NCI-H1417 (cell line): Measurements from ENCODE around the gene XRCC5.

Experiments
- DNase-seq, 3 experiments: peaks; one replicate each; lab custom pipeline; 2025; lab: John Stamatoyannopoulos, UW

XRCC5 gene

DNA sequence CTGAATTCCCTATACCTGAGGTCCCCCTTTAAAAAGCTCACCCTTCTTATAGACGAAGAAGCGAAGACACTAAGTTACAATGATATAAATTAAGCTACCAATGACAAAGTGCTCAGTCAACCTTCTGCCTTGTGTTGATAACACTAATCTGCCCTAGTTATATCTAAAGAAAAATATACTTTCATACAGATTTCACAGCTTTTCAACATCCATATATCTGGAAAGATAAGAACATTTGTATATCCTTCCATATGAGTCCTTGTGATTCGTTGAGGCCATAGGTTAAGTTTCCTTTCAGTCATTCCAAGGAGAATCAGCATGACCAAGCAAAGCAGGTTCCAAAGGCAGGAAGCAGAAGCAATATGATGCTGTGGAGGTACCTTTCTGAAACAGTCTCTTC is 46.8 kb downstream of the XRCC5 start:
- no peak for DNase-seq

DNA sequence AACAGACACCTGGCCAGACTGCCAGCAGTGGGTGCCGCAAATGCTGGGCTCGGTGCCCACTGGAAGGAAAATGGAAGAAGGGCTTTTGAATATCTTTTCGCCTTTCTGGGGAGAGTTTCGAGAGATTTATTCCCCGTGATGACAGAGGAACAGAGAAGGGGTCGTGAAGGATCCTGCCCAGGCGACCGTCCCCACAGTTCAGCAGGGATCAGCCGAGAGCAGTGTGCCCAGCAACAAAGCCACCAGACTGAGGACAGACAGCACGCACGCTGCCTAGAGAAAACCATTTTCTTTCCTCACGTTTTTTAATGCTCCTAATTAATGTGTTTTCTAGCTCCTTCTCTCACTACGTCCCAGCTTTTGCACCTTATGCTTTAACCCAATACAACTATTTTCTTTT is 47.7 kb downstream of the XRCC5 start:
- no peak for DNase-seq

DNA sequence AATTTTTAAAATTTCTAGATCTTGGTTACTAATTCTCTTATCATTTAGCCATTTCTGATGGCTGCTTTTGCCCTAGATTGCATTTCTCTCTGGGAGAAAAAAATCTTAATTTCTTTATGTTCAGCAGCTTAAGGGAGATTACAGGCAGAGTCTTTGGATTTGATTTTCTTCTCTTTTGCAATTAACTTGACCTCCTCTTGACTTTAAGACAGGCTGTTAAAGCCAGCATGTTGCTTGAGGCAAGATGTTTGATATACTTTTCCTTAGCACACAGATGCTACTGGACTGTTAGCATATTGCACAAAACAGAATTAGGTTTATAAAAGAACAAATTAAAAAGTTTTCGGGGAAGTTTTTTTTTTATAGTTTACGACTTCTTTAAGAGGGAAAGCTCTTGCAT is 50.0 kb downstream of the XRCC5 start:
- DNase-seq = no peak

DNA sequence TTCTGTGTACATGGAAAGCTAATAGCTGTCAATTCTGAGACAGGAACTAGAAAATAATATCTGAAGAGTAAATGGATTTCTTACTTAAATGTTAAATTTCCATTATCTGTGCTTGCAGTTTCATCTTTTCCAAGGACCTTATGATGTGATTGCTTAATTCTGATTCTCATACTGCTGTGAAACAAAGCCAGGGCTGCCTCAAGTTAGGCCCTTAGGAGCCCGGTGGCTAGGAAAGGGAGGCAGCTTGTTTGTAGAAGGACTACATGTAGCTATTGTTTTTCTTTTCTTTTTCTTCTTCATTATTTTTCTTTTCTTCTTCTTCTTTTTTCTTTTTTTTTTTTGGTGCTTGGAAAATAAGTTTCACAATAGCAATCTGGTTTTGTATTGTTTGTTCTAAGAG is 50.5 kb downstream of the XRCC5 start:
- DNase-seq = no peak

GRCh38 chr2:216160786-216161185 is 51.6 kb downstream of the XRCC5 start:
- no peak for DNase-seq

DNA sequence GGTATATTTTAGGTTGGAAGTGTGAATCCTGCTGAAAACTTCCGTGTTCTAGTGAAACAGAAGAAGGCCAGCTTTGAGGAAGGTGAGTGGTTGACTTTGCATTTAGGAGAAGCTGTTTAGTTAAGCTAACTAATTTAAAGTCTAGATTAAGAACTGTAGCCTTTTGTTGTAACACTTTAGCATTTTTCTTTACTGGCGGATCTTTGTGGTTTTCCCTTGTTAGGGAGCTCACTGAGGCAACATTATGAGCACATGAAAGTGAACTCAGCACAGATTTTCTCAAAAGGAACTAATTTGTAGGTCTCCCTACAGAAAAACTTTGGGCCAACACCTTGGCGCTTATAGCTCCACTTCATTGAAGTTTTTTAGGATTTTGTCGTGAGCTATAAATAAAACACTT is 52.8 kb downstream of the XRCC5 start:
- DNase-seq = no peak

DNA sequence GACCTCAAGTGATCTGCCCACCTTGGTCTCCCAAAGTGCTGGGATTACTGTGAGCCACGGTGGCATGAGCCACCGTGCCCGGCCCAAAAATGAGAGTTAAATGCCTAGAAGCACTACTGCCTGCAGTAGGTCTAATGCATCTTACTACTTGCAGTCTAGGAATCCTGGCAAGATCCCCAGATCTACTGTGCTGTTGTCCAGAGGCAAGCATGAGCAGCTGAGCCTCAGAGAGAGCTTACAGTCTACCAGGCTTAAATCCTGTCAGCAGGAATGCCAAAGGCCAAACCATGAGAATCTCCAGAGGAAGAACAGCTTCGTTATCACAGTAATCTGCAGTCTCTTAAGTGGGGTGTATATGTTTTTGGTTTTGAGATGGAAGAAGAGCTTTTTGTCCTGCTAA is 54.4 kb downstream of the XRCC5 start:
- DNase-seq = no peak

- DNase-seq = no peak
These were observed 54.9 kb downstream of the XRCC5 start for GRCh38 chr2:216164087-216164486.

DNA sequence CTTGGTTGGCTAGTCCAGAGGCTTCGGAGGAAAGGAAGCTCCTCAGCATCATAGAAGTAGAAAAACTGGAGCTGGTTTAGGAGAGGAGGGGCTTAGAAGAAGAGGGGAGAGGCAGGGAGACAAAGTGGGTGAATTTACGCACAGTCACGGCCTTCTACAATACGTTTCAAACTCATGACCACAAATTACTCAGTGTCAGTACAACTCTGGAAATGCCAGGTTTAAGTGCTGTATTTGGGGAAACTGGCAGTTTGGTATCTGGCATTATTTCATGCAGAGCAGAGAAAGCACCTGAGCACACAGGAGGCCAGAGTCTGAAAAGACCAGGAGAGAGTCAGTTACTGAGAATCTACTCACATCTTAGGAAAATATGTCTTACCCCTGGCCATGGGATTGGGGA is 55.4 kb downstream of the XRCC5 start:
- DNase-seq = no peak

DNA sequence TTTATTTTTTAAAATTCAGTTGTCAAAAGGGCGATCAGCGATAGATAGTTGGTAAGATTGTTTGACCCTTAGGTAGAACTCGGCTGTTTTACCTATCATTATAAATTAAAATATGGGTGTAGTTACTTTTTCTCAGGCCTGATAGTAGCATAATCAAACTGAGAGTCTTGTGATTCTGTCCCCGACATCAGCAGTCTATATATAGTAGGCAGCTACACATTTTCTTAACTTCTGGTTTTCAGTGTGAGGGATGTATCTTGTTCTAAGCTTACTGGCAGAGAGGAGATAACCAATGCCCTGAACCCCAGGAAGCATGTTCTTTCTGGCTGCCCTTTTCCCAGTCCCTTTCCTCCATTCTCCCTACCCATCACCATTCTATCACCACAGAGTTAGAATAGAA is 56.6 kb downstream of the XRCC5 start:
- DNase-seq = no peak

- DNase-seq = no peak
These were observed 59.9 kb downstream of the XRCC5 start for GRCh38 chr2:216169087-216169486.

GRCh38 chr2:216170076-216170763 is 61.1 kb downstream of the XRCC5 start:
- DNase-seq = no peak

DNA sequence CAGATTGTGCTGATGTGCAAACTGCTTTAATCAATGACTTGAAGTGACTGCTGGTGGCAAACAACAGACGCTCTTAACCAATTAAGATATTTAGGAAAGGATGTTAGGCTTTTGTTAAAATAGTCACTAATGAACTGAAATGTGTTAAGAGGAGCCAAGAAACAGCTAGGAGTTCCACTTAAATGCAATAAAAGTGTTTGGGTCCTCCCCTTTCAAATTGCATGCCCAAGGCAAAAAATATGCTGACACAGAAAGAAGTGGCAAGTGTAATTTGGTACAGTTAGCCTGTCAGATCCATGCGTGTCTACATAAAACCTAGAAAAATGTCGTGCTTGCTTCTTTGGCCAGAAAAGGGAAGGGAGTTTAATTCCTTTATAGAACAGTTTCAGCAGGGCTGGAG is 61.9 kb downstream of the XRCC5 start:
- DNase-seq = peak in 1 of 3 experiments; percentile 67

- no peak for DNase-seq
These were observed 63.3 kb downstream of the XRCC5 start for GRCh38 chr2:216172493-216172892.

DNA sequence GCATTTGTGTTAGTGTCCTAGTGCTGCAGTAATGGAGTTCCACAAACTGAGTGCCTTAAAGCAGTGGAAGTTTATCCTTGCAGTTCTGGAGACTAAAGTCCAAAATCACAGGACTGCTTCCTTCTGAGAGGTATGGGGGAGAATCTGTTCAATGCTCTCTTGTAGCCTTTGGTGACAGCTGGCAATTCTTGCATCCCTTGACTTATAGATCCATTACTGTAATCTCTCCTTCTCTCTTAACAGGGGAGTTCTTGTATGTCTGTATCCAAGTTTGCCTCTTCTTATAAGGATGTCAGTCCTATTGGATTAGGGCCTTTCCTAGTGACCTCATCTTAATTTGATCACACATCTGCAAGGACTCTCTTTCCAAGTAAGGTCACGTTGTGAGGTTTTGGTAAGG is 69.9 kb downstream of the XRCC5 start:
- no peak for DNase-seq

GRCh38 chr2:216181351-216181750 is 72.2 kb downstream of the XRCC5 start:
- no peak for DNase-seq

- DNase-seq = no peak
These were observed 72.9 kb downstream of the XRCC5 start for GRCh38 chr2:216181953-216182461.

DNA sequence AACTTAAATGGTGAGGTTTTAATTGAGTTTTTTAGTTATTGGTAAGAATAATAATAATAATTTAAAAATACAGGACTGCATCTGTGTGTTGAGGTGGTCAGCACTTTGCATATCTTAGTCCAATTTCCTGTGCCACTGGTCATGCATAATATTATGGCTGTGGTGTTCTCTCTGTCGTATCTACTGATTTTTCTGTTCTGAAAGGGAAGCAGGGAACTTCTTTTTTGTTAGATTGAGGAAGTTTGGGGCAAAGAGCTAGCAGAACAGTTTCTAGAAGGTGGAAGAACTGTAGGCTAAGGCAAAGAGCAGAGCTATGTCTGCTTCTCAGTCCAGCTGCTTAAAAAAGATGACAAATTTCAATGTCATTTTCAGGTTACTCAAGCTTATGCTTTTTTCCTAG is 74.3 kb downstream of the XRCC5 start:
- no peak for DNase-seq

- no peak for DNase-seq
These were observed 79.4 kb downstream of the XRCC5 start for GRCh38 chr2:216188559-216188850.

GRCh38 chr2:216188956-216189355 is 79.8 kb downstream of the XRCC5 start:
- DNase-seq = peak in 1 of 3 experiments; percentile 34

DNA sequence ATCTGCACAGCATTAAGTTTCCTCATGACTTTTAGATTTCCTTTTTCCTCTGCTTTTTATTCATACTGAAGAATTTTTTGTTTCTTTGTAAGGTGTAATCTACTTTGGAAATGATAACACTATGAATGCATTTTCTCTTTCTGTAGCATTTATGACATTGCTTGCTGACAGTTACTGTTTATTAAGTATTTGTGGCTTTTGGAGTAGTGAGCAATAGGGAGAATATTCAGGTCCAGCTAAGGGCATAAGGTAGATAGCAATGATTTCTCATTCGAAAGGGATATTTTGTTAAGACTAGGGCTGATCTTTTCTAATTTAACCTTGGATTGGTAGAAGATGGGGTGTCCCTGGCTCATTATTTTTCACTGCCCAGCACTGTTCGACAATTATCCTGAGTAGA is 80.3 kb downstream of the XRCC5 start:
- no peak for DNase-seq

DNA sequence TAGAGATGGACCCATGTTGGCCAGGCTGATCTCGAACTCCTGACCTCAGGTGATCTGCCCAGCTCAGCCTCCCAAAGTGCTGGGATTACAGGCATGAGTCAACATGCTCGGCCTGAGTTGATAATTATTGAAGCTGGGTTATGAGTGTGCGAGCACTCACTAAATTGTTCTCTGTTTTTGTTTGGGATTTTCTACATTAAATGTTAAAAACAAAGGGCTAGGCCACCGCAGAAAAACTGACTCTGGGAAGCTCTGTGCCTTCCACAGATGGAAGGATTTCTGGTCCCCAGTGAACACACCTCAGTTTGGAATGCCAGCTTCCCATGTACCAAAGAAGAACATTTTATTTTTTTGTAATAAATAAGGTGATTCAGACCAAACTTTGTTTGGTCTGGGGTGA is 83.0 kb downstream of the XRCC5 start:
- DNase-seq = no peak

GRCh38 chr2:216192931-216193330 is 83.8 kb downstream of the XRCC5 start:
- DNase-seq = no peak

GRCh38 chr2:216194013-216194412 is 84.9 kb downstream of the XRCC5 start:
- no peak for DNase-seq

- no peak for DNase-seq
These were observed 85.4 kb downstream of the XRCC5 start for GRCh38 chr2:216194561-216194960.
